Left lung (tissue), 14 donors: ENCODE results near the gene LGALS3. TPM values are rescaled to one million over a fixed set of nuclear protein-coding genes. Genes with fewer than 3 reads are reported as not detected.
A peak's percentile ranks its signal among the peaks of the same experiment; 100 is the strongest.
"Not testable (repeated sequence)": the region's sequence is repeated elsewhere in the genome, so short reads cannot be mapped to it uniquely, and the experiment has no call there.

Experiments used
- ATAC-seq: fragments of 200-7000 bp; cut with Tn5 transposase; one replicate; pipeline ENCODE4 v1.9.1; 2020; ENCODE audit warnings: moderate library complexity
- DNase-seq, 4 donors: peaks; one replicate each; pipeline ENCODE4 v3.0.0-alpha.2; 2013 to 2020
- H3K27ac ChIP-seq, 2 donors: fragments of 200-600 bp; sonication (generic) in 1 of 2; one replicate each; pipeline versions ENCODE4 v1.5.0 to v1.8.0; 2020 to 2021
- H3K27me3 ChIP-seq, 2 donors: fragments of 200-600 bp; sonication (generic) in 1 of 2; one replicate each; pipeline versions ENCODE4 v1.5.0 to v1.8.0; 2020 to 2021
- H3K36me3 ChIP-seq, 2 donors: fragments of 200-600 bp; sonication (generic) in 1 of 2; one replicate each; pipeline versions ENCODE4 v1.5.0 to v1.8.0; 2020 to 2021
- H3K4me1 ChIP-seq, 2 donors: fragments of 200-600 bp; one replicate each; pipeline ENCODE4 v1.8.0; 2021
- H3K4me3 ChIP-seq, 2 donors: fragments of 200-600 bp; sonication (generic) in 1 of 2; one replicate each; pipeline versions ENCODE4 v1.5.0 to v1.8.0; 2020 to 2021; ENCODE audit warnings: mild to moderate bottlenecking in 1 of 2
- H3K9me3 ChIP-seq, 2 donors: fragments of 200-600 bp; sonication (generic) in 1 of 2; one replicate each; pipeline versions ENCODE4 v1.5.0 to v1.8.0; 2020 to 2021
- CTCF ChIP-seq, 2 donors: fragments of 200-600 bp; sonication (generic) in 1 of 2; IDR thresholded peaks; one replicate each; pipeline versions ENCODE4 v1.5.0 to v1.8.0; 2021; ENCODE audit warnings: antibody characterized with exemption in 2 of 2
- intact Hi-C, 2 donors: fragments of 100-400 bp; cut with DNase I; formaldehyde crosslinking; loops; one replicate each; pipeline versions ENCODE4 v1.11.2 to v1.14.2; 2022
- long read RNA-seq, 12 donors: library from polyadenylated mRNA in 2 of 12; unstranded in 2 of 12; transcript quantifications; one replicate each; pipeline ENCODE4 v2.0.0 and lab custom pipeline, GENCODE V29; 2019 to 2026
- polyA plus RNA-seq, 6 donors: library from polyadenylated mRNA; unstranded; fragments of 120-200 nt; gene quantifications; one replicate each; pipeline ENCODE4 v1.2.1, GENCODE V29; 2013; ENCODE audit not compliant: insufficient read length in 6 of 6
- total RNA-seq, 2 donors: library from RNA; stranded (reverse); fragmentation: NEBNext Ultra II Directional; extraction: Animal tissue kit (Norgen Biotek cat#: 25700); gene quantifications; one replicate each; pipeline ENCODE4 v1.2.1, GENCODE V29; 2021
- donor health status: DM: no; HTN: yes; CAD: no.
- donor health status: DM: no; HTN: no; CAD: no.

LGALS3 gene
- total RNA-seq (100 to 1,000 TPM; 332 to 369 TPM), polyA plus RNA-seq (10 to 100 TPM; 41.2 to 54.3 (median 49.3) TPM)
- long read RNA-seq, donor 1, transcript LGALS3-201 (6 exons, 1,146 nt), result major isoform, 62 of 208 reads
- long read RNA-seq, donor 1, transcript LGALS3-207 (4 exons, 1,734 nt), result minor isoform, 14 of 208 reads
- long read RNA-seq, donor 1, partial matches to known transcripts, result 120 of 208 reads
- long read RNA-seq, donor 1, other reads (novel, unspliced or antisense), result 12 of 208 reads
- long read RNA-seq, donor 2, transcript LGALS3-201 (6 exons, 1,146 nt), result major isoform, 36 of 85 reads
- long read RNA-seq, donor 2, transcript LGALS3-207 (4 exons, 1,734 nt), result minor isoform, 13 of 85 reads
- long read RNA-seq, donor 2, partial matches to known transcripts, result 35 of 85 reads
- long read RNA-seq, donor 2, other reads (novel, unspliced or antisense), result 0 of 85 reads
- long read RNA-seq, donor 3, transcript LGALS3-207 (4 exons, 1,734 nt), result minor isoform, 6 of 68 reads
- long read RNA-seq, donor 3, transcript LGALS3-201 (6 exons, 1,146 nt), result major isoform, 39 of 68 reads
- long read RNA-seq, donor 3, partial matches to known transcripts, result 23 of 68 reads
- long read RNA-seq, donor 3, other reads (novel, unspliced or antisense), result 0 of 68 reads
- long read RNA-seq, donor 4, transcript LGALS3-207 (4 exons, 1,734 nt), result minor isoform, 13 of 612 reads
- long read RNA-seq, donor 4, transcript LGALS3-201 (6 exons, 1,146 nt), result major isoform, 543 of 612 reads
- long read RNA-seq, donor 4, partial matches to known transcripts, result 32 of 612 reads
- long read RNA-seq, donor 4, other reads (novel, unspliced or antisense), result 23 of 612 reads
- long read RNA-seq, donor 5, transcript LGALS3-207 (4 exons, 1,734 nt), result minor isoform, 7 of 138 reads
- long read RNA-seq, donor 5, transcript LGALS3-201 (6 exons, 1,146 nt), result major isoform, 51 of 138 reads
- long read RNA-seq, donor 5, partial matches to known transcripts, result 80 of 138 reads
- long read RNA-seq, donor 5, other reads (novel, unspliced or antisense), result 0 of 138 reads
- long read RNA-seq, donor 6, transcript LGALS3-201 (6 exons, 1,146 nt), result major isoform, 40 of 123 reads
- long read RNA-seq, donor 6, partial matches to known transcripts, result 66 of 123 reads
- long read RNA-seq, donor 6, other reads (novel, unspliced or antisense), result 12 of 123 reads
- long read RNA-seq, donor 7, transcript LGALS3-207 (4 exons, 1,734 nt), result minor isoform, 10 of 46 reads
- long read RNA-seq, donor 7, transcript LGALS3-201 (6 exons, 1,146 nt), result major isoform, 26 of 46 reads
- long read RNA-seq, donor 7, partial matches to known transcripts, result 10 of 46 reads
- long read RNA-seq, donor 7, other reads (novel, unspliced or antisense), result 0 of 46 reads
- long read RNA-seq, donor 8, transcript LGALS3-207 (4 exons, 1,734 nt), result minor isoform, 13 of 67 reads
- long read RNA-seq, donor 8, transcript LGALS3-201 (6 exons, 1,146 nt), result major isoform, 37 of 67 reads
- long read RNA-seq, donor 8, partial matches to known transcripts, result 17 of 67 reads
- long read RNA-seq, donor 8, other reads (novel, unspliced or antisense), result 0 of 67 reads
- long read RNA-seq, donor 9, partial matches to known transcripts, result 0 of 1 reads
- long read RNA-seq, donor 9, other reads (novel, unspliced or antisense), result 0 of 1 reads
- long read RNA-seq, donor 10, transcript LGALS3-201 (6 exons, 1,146 nt), result major isoform, 534 of 585 reads
- long read RNA-seq, donor 10, transcript LGALS3-207 (4 exons, 1,734 nt), result minor isoform, 14 of 585 reads
- long read RNA-seq, donor 10, partial matches to known transcripts, result 10 of 585 reads
- long read RNA-seq, donor 10, other reads (novel, unspliced or antisense), result 27 of 585 reads
- long read RNA-seq, donor 11, transcript LGALS3-201 (6 exons, 1,146 nt), result major isoform, 26 of 65 reads
- long read RNA-seq, donor 11, transcript LGALS3-207 (4 exons, 1,734 nt), result minor isoform, 8 of 65 reads
- long read RNA-seq, donor 11, partial matches to known transcripts, result 31 of 65 reads
- long read RNA-seq, donor 11, other reads (novel, unspliced or antisense), result 0 of 65 reads
- long read RNA-seq, donor 12, transcript LGALS3-207 (4 exons, 1,734 nt), result minor isoform, 12 of 58 reads
- long read RNA-seq, donor 12, transcript LGALS3-201 (6 exons, 1,146 nt), result major isoform, 34 of 58 reads
- long read RNA-seq, donor 12, partial matches to known transcripts, result 12 of 58 reads
- long read RNA-seq, donor 12, other reads (novel, unspliced or antisense), result 0 of 58 reads

GRCh38 chr14:55129086-55129427 is at the start of gene LGALS3:
Gene LGALS3, plus strand, starts transcription at chr14:55129252. Its CDS starts 8,122 bp downstream, at chr14:55137374.
- Histone ChIP-seq H3K27ac (peak within 1 kb of the TSS; percentile 94 to 97), H3K4me3 (peak within 1 kb of the TSS; percentile 64 to 86), H3K9me3 (no peaks in the 10 kb centered on the region), H3K4me1 (peaks cover 27 to 91% of the 10 kb centered on the region in 2 donors), H3K27me3 (no peaks in the 10 kb centered on the region), H3K36me3 (peaks cover 0 to 8% of the 10 kb centered on the region in 2 donors)
- ATAC-seq, result peak; percentile 87
- intact Hi-C loops, result no loop called here
- TF ChIP-seq CTCF (IDR thresholded peaks at IDR 0.05), result no peak
- DNase-seq, result peak; percentile 34 to 97 (median 75)

- H3K27me3 ChIP-seq, ATAC-seq, H3K4me3 ChIP-seq, DNase-seq, H3K9me3 ChIP-seq, H3K4me1 ChIP-seq, intact Hi-C loops, H3K27ac ChIP-seq, H3K36me3 ChIP-seq: not testable (repeated sequence)
Observed at GRCh38 chr14:55079961-55080360, 49.1 kb upstream of the LGALS3 start.

GRCh38 chr14:55084401-55085059 is 44.5 kb upstream of the LGALS3 start:
- Histone ChIP-seq H3K9me3 (no peaks in the 10 kb centered on the region), H3K27ac (no peak overlapping the region), H3K4me1 (peaks cover 0 to 7% of the 10 kb centered on the region in 2 donors), H3K36me3 (no peaks in the 10 kb centered on the region), H3K4me3 (no peak overlapping the region), H3K27me3 (no peaks in the 10 kb centered on the region)
- no peak for DNase-seq
- intact Hi-C loops, result no loop called here
- no peak for TF ChIP-seq CTCF (IDR thresholded peaks at IDR 0.05)
- no peak for ATAC-seq

- no peak for ATAC-seq
- Histone ChIP-seq H3K4me1 (peaks cover 0 to 12% of the 10 kb centered on the region in 2 donors), H3K27ac (no peak overlapping the region), H3K4me3 (no peak overlapping the region), H3K36me3 (no peaks in the 10 kb centered on the region), H3K9me3 (no peaks in the 10 kb centered on the region), H3K27me3 (no peaks in the 10 kb centered on the region)
- no peak for TF ChIP-seq CTCF (IDR thresholded peaks at IDR 0.05)
- DNase-seq, result no peak
- intact Hi-C loops, result no loop called here
Observed at GRCh38 chr14:55085060-55085660, 43.9 kb upstream of the LGALS3 start.
